Mesendoderm (in vitro differentiated cells): ENCODE data around the gene ZBTB8B.
"Not testable (repeated sequence)": the region's sequence is repeated elsewhere in the genome, so short reads cannot be mapped to it uniquely, and the experiment has no call there.

Experiments
- DNase-seq: peaks from one replicate; pipeline ENCODE4 v3.0.0; 2013
- H2AK5ac ChIP-seq: 2 replicates; pipeline ENCODE4 v1.6.1; 2013; ENCODE audit warnings: low read length, inconsistent platforms
- H2BK120ac ChIP-seq: 2 replicates; pipeline ENCODE4 v1.6.1; 2013; ENCODE audit warnings: low read depth, mild to moderate bottlenecking, low read length, moderate library complexity, mixed read lengths
- H2BK15ac ChIP-seq: replicated peaks from 2 replicates; pipeline ENCODE4 v1.6.1; 2013; ENCODE audit warnings: low read depth, mild to moderate bottlenecking, moderate library complexity
- H2BK5ac ChIP-seq: 2 replicates; pipeline ENCODE4 v1.6.1; 2013; ENCODE audit warnings: low read length, inconsistent platforms
- H3K18ac ChIP-seq: 2 replicates; pipeline ENCODE4 v1.6.1; 2013; ENCODE audit warnings: mild to moderate bottlenecking, low read length, mixed read lengths
- H3K23ac ChIP-seq: one replicate; pipeline ENCODE4 v1.6.1; 2013; ENCODE audit warnings: low read length
- H3K27ac ChIP-seq: 2 replicates; pipeline ENCODE4 v1.5.1; 2013; ENCODE audit warnings: low read depth, mild to moderate bottlenecking, inconsistent platforms, low read length, moderate library complexity
- H3K27me3 ChIP-seq: 2 replicates; pipeline ENCODE4 v1.6.1; 2013; ENCODE audit warnings: low read length, control low read depth, mild to moderate bottlenecking, inconsistent platforms; ENCODE audit not compliant: insufficient read depth, poor library complexity
- H3K36me3 ChIP-seq: 2 replicates; pipeline ENCODE4 v1.6.1; 2013; ENCODE audit warnings: low read length, inconsistent platforms; ENCODE audit not compliant: control insufficient read depth, insufficient read depth
- H3K4ac ChIP-seq: one replicate; pipeline ENCODE4 v1.6.1; 2013; ENCODE audit warnings: low read depth, mild to moderate bottlenecking, low read length, moderate library complexity
- H3K4me1 ChIP-seq: 2 replicates; pipeline ENCODE4 v1.6.1; 2013; ENCODE audit warnings: low read depth, low read length, inconsistent platforms; ENCODE audit not compliant: control insufficient read depth
- H3K4me2 ChIP-seq: 2 replicates; pipeline ENCODE4 v1.6.1; 2013; ENCODE audit warnings: low read length
- H3K4me3 ChIP-seq: 2 replicates; pipeline ENCODE4 v1.5.1; 2013; ENCODE audit warnings: mild to moderate bottlenecking, low read length
- H3K56ac ChIP-seq: one replicate; pipeline ENCODE4 v1.6.1; 2013; ENCODE audit warnings: low read length
- H3K79me1 ChIP-seq: 2 replicates; pipeline ENCODE4 v1.6.1; 2013; ENCODE audit warnings: low read length, inconsistent platforms
- H3K79me2 ChIP-seq: 2 replicates; pipeline ENCODE4 v1.6.1; 2013; ENCODE audit warnings: mild to moderate bottlenecking, low read length; ENCODE audit not compliant: control insufficient read depth, insufficient read depth
- H3K9ac ChIP-seq: 2 replicates; pipeline ENCODE4 v1.6.1; 2013; ENCODE audit warnings: low read length, inconsistent platforms
- H4K5ac ChIP-seq: one replicate; pipeline ENCODE4 v1.6.1; 2013; ENCODE audit warnings: low read length
- H4K8ac ChIP-seq: one replicate; pipeline ENCODE4 v1.6.1; 2013; ENCODE audit warnings: low read depth, mild to moderate bottlenecking, control low read depth, low read length, moderate library complexity
- WGBS: extraction: QIAGEN DNeasy Blood & Tissue Kit; methylation state at CpG from one replicate; pipeline ENCODE4 v1.1.7; 2013; ENCODE audit warnings: low lambda C conversion rate, missing lambda C conversion rate; ENCODE audit not compliant: insufficient coverage; ENCODE audit errors: extremely low coverage; 5-methylcytosine and 5-hydroxymethylcytosine counted together

The ZBTB8B gene

DNA sequence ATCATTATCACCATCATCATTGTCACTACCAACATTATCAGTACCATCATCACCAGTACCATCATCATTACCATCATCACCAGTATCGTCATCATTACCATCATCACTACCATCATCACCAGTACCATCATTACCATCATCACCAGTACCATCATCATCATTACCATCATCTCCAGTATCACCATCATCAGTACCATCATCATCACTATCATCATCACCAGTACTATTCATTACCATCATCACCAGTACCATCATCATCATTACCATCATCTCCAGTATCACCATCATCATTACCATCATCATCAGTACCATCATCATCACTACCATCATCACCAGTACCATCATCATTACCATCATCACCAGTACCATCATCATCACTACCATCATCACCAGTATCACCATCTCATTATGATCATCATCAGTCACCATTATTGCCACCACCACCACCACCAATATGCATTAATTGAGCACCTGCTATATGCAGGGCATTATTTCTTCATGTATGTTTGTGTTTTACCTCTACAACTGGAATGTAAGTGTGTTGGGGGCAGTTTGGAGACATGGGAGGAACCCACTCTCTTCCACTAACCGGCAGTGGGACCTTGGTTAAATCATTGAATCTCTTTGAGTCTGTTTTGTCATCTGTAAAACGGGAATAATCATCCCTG, 7.0 kb downstream of the ZBTB8B start:
- H4K8ac ChIP-seq = no peak overlapping the region
- H2BK15ac ChIP-seq = no peak overlapping the region
- H3K79me2 ChIP-seq = no peaks in the 10 kb centered on the region
- H3K27ac ChIP-seq = no peak overlapping the region
- H3K4me2 ChIP-seq = no peak overlapping the region
- no peaks in the 10 kb centered on the region for H3K4me1 ChIP-seq
- WGBS = no CpG with 5 or more reads among the region's 3 CpGs
- DNase-seq = no peak
- no peaks in the 10 kb centered on the region for H3K36me3 ChIP-seq
- no peak overlapping the region for H3K23ac ChIP-seq
- no peak overlapping the region for H4K5ac ChIP-seq
- H3K27me3 ChIP-seq = no peaks in the 10 kb centered on the region
- no peak overlapping the region for H3K4ac ChIP-seq
- no peak overlapping the region for H2AK5ac ChIP-seq
- no peak overlapping the region for H3K18ac ChIP-seq
- peaks cover 1% of the 10 kb centered on the region for H3K79me1 ChIP-seq
- H3K56ac ChIP-seq = no peak overlapping the region
- no peak overlapping the region for H2BK120ac ChIP-seq
- no peak overlapping the region for H3K9ac ChIP-seq
- no peak overlapping the region for H3K4me3 ChIP-seq
- no peak overlapping the region for H2BK5ac ChIP-seq

- not testable (repeated sequence) for H4K5ac ChIP-seq, H3K79me1 ChIP-seq, H3K27ac ChIP-seq, H3K23ac ChIP-seq, H2BK15ac ChIP-seq, H4K8ac ChIP-seq, H3K27me3 ChIP-seq, DNase-seq, H3K79me2 ChIP-seq, H3K56ac ChIP-seq, H3K4me2 ChIP-seq, H3K18ac ChIP-seq, H3K4me3 ChIP-seq, H3K4ac ChIP-seq, H3K4me1 ChIP-seq, H3K9ac ChIP-seq, H3K36me3 ChIP-seq, H2BK120ac ChIP-seq, H2AK5ac ChIP-seq, H2BK5ac ChIP-seq
- WGBS = no CpG with 5 or more reads among the region's 11 CpGs
These were observed 8.1 kb downstream of the ZBTB8B start for GRCh38 chr1:32472966-32473365.

GRCh38 chr1:32474954-32475353, 10.1 kb downstream of the ZBTB8B start:
- no peak overlapping the region for H4K5ac ChIP-seq
- H3K36me3 ChIP-seq = no peaks in the 10 kb centered on the region
- H2BK120ac ChIP-seq = no peak overlapping the region
- no peak overlapping the region for H2BK5ac ChIP-seq
- no peak overlapping the region for H4K8ac ChIP-seq
- H3K4me1 ChIP-seq = no peaks in the 10 kb centered on the region
- H3K79me1 ChIP-seq = no peaks in the 10 kb centered on the region
- no peaks in the 10 kb centered on the region for H3K27me3 ChIP-seq
- no peaks in the 10 kb centered on the region for H3K79me2 ChIP-seq
- DNase-seq = no peak
- H3K27ac ChIP-seq = no peak overlapping the region
- H3K9ac ChIP-seq = no peak overlapping the region
- no peak overlapping the region for H3K56ac ChIP-seq
- H3K4ac ChIP-seq = no peak overlapping the region
- H3K4me3 ChIP-seq = no peak overlapping the region
- H3K23ac ChIP-seq = no peak overlapping the region
- no peak overlapping the region for H2BK15ac ChIP-seq
- no peak overlapping the region for H2AK5ac ChIP-seq
- WGBS = no CpG with 5 or more reads among the region's 4 CpGs
- no peak overlapping the region for H3K18ac ChIP-seq
- no peak overlapping the region for H3K4me2 ChIP-seq

- Histone ChIP-seq H3K4me3 (no peak overlapping the region), H2AK5ac (no peak overlapping the region), H2BK15ac (no peak overlapping the region), H3K79me1 (no peaks in the 10 kb centered on the region), H3K27me3 (no peaks in the 10 kb centered on the region), H4K8ac (no peak overlapping the region), H3K4ac (no peak overlapping the region), H4K5ac (no peak overlapping the region), H2BK5ac (no peak overlapping the region), H3K4me1 (no peaks in the 10 kb centered on the region), H3K23ac (no peak overlapping the region), H3K27ac (no peak overlapping the region), H3K36me3 (no peaks in the 10 kb centered on the region), H3K9ac (no peak overlapping the region), H3K4me2 (no peak overlapping the region), H3K79me2 (no peaks in the 10 kb centered on the region), H3K56ac (no peak overlapping the region), H3K18ac (no peak overlapping the region), H2BK120ac (no peak overlapping the region)
- no peak for DNase-seq
- no CpG with 5 or more reads among the region's 2 CpGs for WGBS
These were observed 15.1 kb downstream of the ZBTB8B start for GRCh38 chr1:32480003-32480402.

DNA sequence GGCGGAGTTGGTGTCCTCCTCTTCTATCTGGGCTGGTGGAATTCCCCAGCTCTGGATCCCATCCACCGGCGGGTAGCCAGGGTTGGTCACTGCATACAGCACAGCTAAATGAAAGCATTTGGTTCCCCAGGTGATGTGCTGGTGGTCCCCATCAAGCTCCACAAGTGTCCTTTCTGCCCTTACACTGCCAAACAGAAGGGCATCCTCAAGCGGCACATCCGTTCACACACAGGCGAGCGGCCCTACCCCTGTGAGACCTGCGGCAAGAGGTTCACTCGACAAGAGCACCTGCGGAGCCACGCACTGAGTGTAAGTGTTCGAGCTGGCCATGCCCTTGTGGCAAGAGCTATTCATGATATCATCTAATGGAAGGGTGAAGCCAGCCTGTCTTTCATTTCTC, 15.9 kb downstream of the ZBTB8B start:
- Histone ChIP-seq H2BK5ac (no peak overlapping the region), H3K4me1 (no peaks in the 10 kb centered on the region), H3K79me2 (no peaks in the 10 kb centered on the region), H4K5ac (no peak overlapping the region), H3K9ac (no peak overlapping the region), H3K79me1 (no peaks in the 10 kb centered on the region), H2AK5ac (no peak overlapping the region), H3K36me3 (no peaks in the 10 kb centered on the region), H2BK15ac (no peak overlapping the region), H4K8ac (no peak overlapping the region), H3K27me3 (no peaks in the 10 kb centered on the region), H3K4me3 (no peak overlapping the region), H3K4me2 (no peak overlapping the region), H3K27ac (no peak overlapping the region), H2BK120ac (no peak overlapping the region), H3K4ac (no peak overlapping the region), H3K56ac (no peak overlapping the region), H3K18ac (no peak overlapping the region), H3K23ac (no peak overlapping the region)
- no CpG with 5 or more reads among the region's 12 CpGs for WGBS
- no peak for DNase-seq

DNA sequence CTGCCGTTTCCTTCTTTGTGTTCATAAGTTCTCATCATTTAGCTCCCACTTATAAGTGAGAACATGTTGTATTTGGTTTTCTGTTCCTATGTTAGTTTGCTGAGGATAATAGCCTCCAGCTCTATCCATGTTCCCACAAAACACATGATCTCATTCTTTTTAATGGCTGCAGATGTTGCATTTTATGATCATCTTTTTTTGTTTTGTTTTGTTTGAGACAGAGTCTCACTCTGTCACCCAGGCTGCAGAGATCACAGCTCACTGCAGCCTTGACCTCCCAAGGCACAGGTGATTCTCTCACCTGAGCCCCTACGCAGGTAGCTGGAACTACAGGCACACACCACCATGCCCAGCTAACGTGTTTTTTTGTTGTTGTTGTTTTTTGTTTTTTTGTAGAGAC, 16.9 kb downstream of the ZBTB8B start:
- H3K27ac ChIP-seq, H2BK5ac ChIP-seq, H3K4me1 ChIP-seq, H2BK120ac ChIP-seq, H3K56ac ChIP-seq, H4K8ac ChIP-seq, H3K23ac ChIP-seq, H3K4ac ChIP-seq, H3K9ac ChIP-seq, H3K79me2 ChIP-seq, DNase-seq, H3K27me3 ChIP-seq, H3K36me3 ChIP-seq, H4K5ac ChIP-seq, H3K4me3 ChIP-seq, H3K18ac ChIP-seq, H2AK5ac ChIP-seq, H3K4me2 ChIP-seq, H2BK15ac ChIP-seq, H3K79me1 ChIP-seq: not testable (repeated sequence)
- WGBS = no CpG with 5 or more reads among the region's 3 CpGs
